IPS-20b (cell line): ENCODE results near the gene RPL39L.

Experiments
- H3K27ac ChIP-seq: one replicate; pipeline ENCODE4 v1.5.1; 2013; ENCODE audit warnings: low read length
- H3K27me3 ChIP-seq: 2 replicates; pipeline ENCODE4 v1.6.1; 2013; ENCODE audit warnings: mild to moderate bottlenecking, low read length, inconsistent platforms; ENCODE audit not compliant: insufficient read depth
- H3K36me3 ChIP-seq: 2 replicates; pipeline ENCODE4 v1.6.1; 2013; ENCODE audit warnings: low read depth, mild to moderate bottlenecking, inconsistent platforms, low read length, moderate library complexity; ENCODE audit not compliant: insufficient read depth
- H3K4me1 ChIP-seq: 2 replicates; pipeline ENCODE4 v1.6.1; 2013; ENCODE audit warnings: mild to moderate bottlenecking, control low read depth, inconsistent platforms, low read length, moderate library complexity; ENCODE audit not compliant: insufficient read depth
- H3K4me3 ChIP-seq: 2 replicates; pipeline ENCODE4 v1.5.1; 2013; ENCODE audit warnings: mild to moderate bottlenecking, low read length, inconsistent platforms
- H3K9ac ChIP-seq: 2 replicates; pipeline ENCODE4 v1.6.1; 2013; ENCODE audit warnings: low read depth, mild to moderate bottlenecking, inconsistent platforms, low read length, moderate library complexity
- H3K9me3 ChIP-seq: 2 replicates; pipeline ENCODE4 v1.6.1; 2013; ENCODE audit warnings: mild to moderate bottlenecking, low read depth, low read length, inconsistent platforms; ENCODE audit not compliant: insufficient read depth

The RPL39L gene

GRCh38 chr3:187107989-187108388 lies 31.3 kb downstream of the RPL39L start:
- H3K36me3 ChIP-seq: no peaks in the 10 kb centered on the region

DNA sequence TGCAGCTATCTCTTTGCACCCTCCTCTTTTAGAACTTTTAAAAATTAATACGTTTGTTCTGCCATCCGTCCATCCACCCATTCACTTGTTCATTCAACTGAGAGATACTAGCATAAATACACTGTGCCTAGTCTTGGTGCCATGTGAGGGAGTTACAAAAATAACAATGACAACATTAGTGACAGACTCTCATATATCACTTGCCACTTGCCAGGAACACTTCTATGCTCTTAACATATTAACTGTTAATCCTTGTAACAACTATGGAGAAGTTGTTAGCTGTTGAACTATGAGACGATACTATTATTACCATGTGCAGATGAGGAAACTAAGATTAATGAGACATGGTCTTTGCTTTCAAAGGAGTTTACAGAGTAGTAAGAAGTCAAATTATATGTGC lies 33.6 kb downstream of the RPL39L start:
- Histone ChIP-seq H3K9me3 (no peaks in the 10 kb centered on the region), H3K27ac (no peak overlapping the region), H3K36me3 (no peaks in the 10 kb centered on the region), H3K27me3 (no peaks in the 10 kb centered on the region), H3K4me3 (no peak overlapping the region), H3K9ac (no peak overlapping the region), H3K4me1 (no peaks in the 10 kb centered on the region)

More at GRCh38 chr3:187107989-187108388, 31.3 kb downstream of the RPL39L start:
- Histone ChIP-seq H3K9me3 (no peaks in the 10 kb centered on the region), H3K27me3 (no peaks in the 10 kb centered on the region), H3K4me1 (no peaks in the 10 kb centered on the region), H3K9ac (no peak overlapping the region), H3K4me3 (no peak overlapping the region), H3K27ac (no peak overlapping the region)

DNA sequence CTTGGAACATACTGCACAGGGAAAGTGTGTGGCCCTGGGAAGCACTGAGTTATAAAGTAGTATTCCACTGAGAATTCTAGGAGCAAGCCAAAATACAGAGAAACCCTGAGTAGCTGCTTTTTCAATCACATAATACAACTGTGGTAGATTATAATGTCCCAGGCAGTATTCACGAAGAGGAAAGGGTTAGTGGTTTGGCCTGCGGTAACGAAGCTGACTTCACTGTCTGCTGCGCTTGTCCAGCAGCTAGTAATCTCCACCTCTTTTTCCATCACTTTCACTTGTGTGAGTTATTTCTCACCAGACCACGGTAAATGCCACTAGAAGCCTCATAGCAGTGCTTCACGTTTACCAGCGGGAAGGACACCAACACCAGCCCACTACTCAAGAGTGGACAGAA lies 34.4 kb downstream of the RPL39L start:
- Histone ChIP-seq H3K27me3 (no peaks in the 10 kb centered on the region), H3K27ac (no peak overlapping the region), H3K9ac (no peak overlapping the region), H3K4me3 (no peak overlapping the region), H3K4me1 (no peaks in the 10 kb centered on the region), H3K36me3 (no peaks in the 10 kb centered on the region), H3K9me3 (no peaks in the 10 kb centered on the region)

- Histone ChIP-seq H3K4me3 (no peak overlapping the region), H3K27me3 (no peaks in the 10 kb centered on the region)
These were observed 35.0 kb downstream of the RPL39L start for GRCh38 chr3:187104342-187104741.

DNA sequence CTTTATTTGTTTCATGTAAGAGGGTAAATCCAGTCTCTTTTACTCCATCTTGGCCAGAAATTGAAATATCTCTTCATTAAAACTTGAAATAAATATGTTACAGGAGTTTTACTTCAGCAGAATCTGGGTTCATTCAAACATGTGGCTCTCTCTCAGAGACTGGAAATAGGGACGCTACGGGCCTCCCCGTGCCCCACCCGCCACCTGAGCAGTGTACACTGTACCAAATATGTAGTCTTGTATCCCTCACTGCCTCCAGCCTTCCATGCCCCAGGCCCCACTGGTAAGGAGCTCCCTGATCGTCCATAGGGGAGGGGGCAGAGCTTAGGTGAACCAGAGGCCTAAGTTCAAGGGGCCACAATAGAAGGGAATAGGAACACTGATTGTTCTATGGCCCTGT lies 36.0 kb downstream of the RPL39L start:
- Histone ChIP-seq H3K4me3 (no peak overlapping the region), H3K4me1 (no peaks in the 10 kb centered on the region), H3K36me3 (no peaks in the 10 kb centered on the region), H3K9me3 (no peaks in the 10 kb centered on the region), H3K27me3 (no peaks in the 10 kb centered on the region), H3K9ac (no peak overlapping the region), H3K27ac (no peak overlapping the region)

More at GRCh38 chr3:187104342-187104741, 35.0 kb downstream of the RPL39L start:
- H3K9ac ChIP-seq: no peak overlapping the region
- H3K27ac ChIP-seq: no peak overlapping the region
- H3K36me3 ChIP-seq: no peaks in the 10 kb centered on the region
- H3K9me3 ChIP-seq: no peaks in the 10 kb centered on the region
- H3K4me1 ChIP-seq: no peaks in the 10 kb centered on the region

- no peak overlapping the region for H3K9ac ChIP-seq
These were observed 37.1 kb downstream of the RPL39L start for GRCh38 chr3:187102073-187102634.

DNA sequence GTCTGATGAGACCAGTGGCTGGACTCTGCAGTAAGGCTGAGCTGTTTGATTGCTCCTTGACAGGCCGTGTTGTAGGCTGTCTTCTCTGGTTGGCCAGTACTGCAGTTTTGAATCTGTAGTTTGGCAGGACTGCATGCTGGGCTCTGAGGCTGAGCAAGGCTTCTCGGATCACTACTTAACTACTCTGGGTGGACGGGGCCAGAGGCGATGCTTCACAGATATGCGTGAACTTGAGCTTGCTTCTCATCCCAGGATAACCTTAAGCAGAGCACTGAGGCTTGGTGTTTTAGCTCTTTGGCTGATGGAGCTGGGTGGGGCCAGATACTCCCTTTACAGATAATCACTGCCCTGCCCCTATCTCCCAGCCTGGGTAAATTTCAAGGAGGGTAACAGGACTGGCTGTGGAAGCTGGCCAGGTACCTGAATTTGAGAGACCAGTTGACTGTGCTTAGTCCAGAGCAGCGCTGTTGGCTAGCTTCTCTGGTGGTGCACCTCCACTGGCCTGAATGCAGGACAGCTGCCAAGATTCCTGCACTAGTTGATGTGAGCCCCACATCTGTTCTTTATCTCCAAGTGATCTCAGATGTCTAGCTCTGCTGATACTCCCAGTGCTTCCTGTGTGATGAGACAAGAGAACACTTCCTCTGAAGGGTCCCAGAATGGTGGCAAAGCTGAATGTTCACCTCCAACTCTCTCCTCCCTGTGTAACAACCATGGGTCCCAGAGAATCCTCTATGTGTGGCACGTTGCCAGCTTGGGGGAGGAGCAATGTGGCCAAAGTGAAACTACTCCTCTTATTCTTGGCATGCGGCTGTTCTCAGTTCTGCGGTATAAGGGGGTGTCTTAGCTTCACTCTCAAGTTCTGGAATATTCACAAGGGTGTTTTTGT lies 37.9 kb downstream of the RPL39L start:
- Histone ChIP-seq H3K27me3 (no peaks in the 10 kb centered on the region), H3K36me3 (no peaks in the 10 kb centered on the region), H3K4me1 (no peaks in the 10 kb centered on the region), H3K4me3 (no peak overlapping the region), H3K27ac (no peak overlapping the region), H3K9ac (no peak overlapping the region), H3K9me3 (no peaks in the 10 kb centered on the region)

More at GRCh38 chr3:187102073-187102634, 37.1 kb downstream of the RPL39L start:
- Histone ChIP-seq H3K27me3 (no peaks in the 10 kb centered on the region), H3K4me3 (no peak overlapping the region), H3K36me3 (no peaks in the 10 kb centered on the region), H3K4me1 (no peaks in the 10 kb centered on the region), H3K27ac (no peak overlapping the region), H3K9me3 (no peaks in the 10 kb centered on the region)

- H3K9me3 ChIP-seq: no peaks in the 10 kb centered on the region
These were observed 40.3 kb downstream of the RPL39L start for GRCh38 chr3:187098923-187099512.

DNA sequence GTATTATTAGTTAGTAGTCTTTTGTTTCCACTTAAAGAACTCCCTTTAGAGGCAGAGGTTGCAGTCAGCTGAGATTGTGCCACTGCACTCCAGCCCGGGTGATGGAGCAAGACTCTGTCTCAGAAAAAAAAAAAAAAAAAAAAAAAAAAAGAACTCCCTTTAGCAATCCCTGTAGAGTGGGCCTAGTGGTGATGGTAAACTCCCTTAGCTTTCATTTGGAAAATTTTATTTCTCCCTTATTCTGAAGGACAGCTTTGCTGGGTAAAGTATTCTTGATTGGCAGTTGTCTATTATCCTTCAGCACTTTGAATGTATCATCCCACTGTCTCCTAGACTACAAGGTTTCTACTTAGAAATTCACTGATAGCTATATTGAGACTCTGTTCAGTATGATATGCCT lies 46.0 kb downstream of the RPL39L start:
- no peaks in the 10 kb centered on the region for H3K36me3 ChIP-seq
- H3K9me3 ChIP-seq: peaks cover 5% of the 10 kb centered on the region; the same call in 1 of the 2 replicates
- H3K4me3 ChIP-seq: no peak overlapping the region
- no peaks in the 10 kb centered on the region for H3K27me3 ChIP-seq
- H3K9ac ChIP-seq: no peak overlapping the region
- H3K27ac ChIP-seq: no peak overlapping the region
- no peaks in the 10 kb centered on the region for H3K4me1 ChIP-seq

More at GRCh38 chr3:187098923-187099512, 40.3 kb downstream of the RPL39L start:
- Histone ChIP-seq H3K27me3 (no peaks in the 10 kb centered on the region), H3K9ac (no peak overlapping the region), H3K36me3 (no peaks in the 10 kb centered on the region), H3K27ac (no peak overlapping the region), H3K4me3 (no peak overlapping the region), H3K4me1 (no peaks in the 10 kb centered on the region)

- no peaks in the 10 kb centered on the region for H3K36me3 ChIP-seq
- H3K27ac ChIP-seq: no peak overlapping the region
- H3K9me3 ChIP-seq: peaks cover 15% of the 10 kb centered on the region; the same call in 1 of the 2 replicates
- peaks cover 8% of the 10 kb centered on the region for H3K4me1 ChIP-seq
- H3K9ac ChIP-seq: no peak overlapping the region
- H3K27me3 ChIP-seq: no peaks in the 10 kb centered on the region
- H3K4me3 ChIP-seq: no peak overlapping the region
These were observed 50.6 kb downstream of the RPL39L start for GRCh38 chr3:187088701-187089100.

DNA sequence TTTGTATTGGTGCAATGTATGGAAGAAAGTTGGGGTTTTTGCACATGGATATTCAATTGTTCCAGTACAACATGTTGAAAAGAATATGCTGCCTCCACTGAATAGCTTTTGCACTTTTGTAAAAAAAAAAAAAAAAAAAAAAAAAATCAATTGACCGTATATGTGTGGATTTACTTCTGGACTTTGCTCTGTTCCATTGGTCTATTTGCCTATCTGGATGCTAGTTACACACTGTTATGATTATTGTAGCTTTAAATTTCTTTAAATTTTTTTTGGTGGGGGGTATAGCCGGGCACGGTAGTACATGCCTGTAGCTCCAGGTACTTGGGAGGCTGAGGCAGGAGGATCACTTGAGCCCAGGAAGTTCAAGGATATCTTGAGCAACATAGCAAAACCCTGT lies 52.5 kb downstream of the RPL39L start:
- H3K4me3 ChIP-seq: no peak overlapping the region
- peaks cover 15% of the 10 kb centered on the region; the same call in 1 of the 2 replicates for H3K9me3 ChIP-seq
- H3K36me3 ChIP-seq: no peaks in the 10 kb centered on the region
- no peaks in the 10 kb centered on the region for H3K27me3 ChIP-seq
- peaks cover 8% of the 10 kb centered on the region for H3K4me1 ChIP-seq
- no peak overlapping the region for H3K27ac ChIP-seq
- H3K9ac ChIP-seq: no peak overlapping the region
